WTC11 (cell line): ENCODE data around the gene ZFR2. TPM values are rescaled to one million over a fixed set of nuclear protein-coding genes. Genes with fewer than 3 reads are reported as not detected.

Experiments
- ATAC-seq: fragments of 200-7000 bp; cut with Tn5 transposase; 2 replicates; pipeline ENCODE4 v1.10.0; 2021; ENCODE audit warnings: mild to moderate bottlenecking, moderate library complexity
- CTCF ChIA-PET: fragments of 300-600 bp; sonication (Branson Sonifier 250); formaldehyde crosslinking; loops from one replicate; lab custom pipeline; 2021; ENCODE audit warnings: antibody characterized with exemption; lab: Charles Lee
- POLR2A ChIA-PET: fragments of 350-600 bp; sonication (Branson Sonifier 250); formaldehyde crosslinking; loops from one replicate; lab custom pipeline; 2021; ENCODE audit warnings: antibody characterized with exemption; lab: Charles Lee
- DNase-seq: peaks from one replicate; pipeline ENCODE4 v3.0.0; 2021; ENCODE audit warnings: low spot score
- H3K27ac Mint-ChIP-seq: 2 replicates; pipeline ENCODE4 v1.8.0; 2021; ENCODE audit warnings: mixed read lengths
- H3K27me3 Mint-ChIP-seq: 2 replicates; pipeline ENCODE4 v1.8.0; 2021; ENCODE audit warnings: low read depth, mild to moderate bottlenecking, moderate library complexity, mixed read lengths
- H3K36me3 Mint-ChIP-seq: 2 replicates; pipeline ENCODE4 v1.8.0; 2021; ENCODE audit warnings: mixed read lengths
- H3K4me1 Mint-ChIP-seq: 2 replicates; pipeline ENCODE4 v1.8.0; 2022; ENCODE audit warnings: mixed read lengths
- H3K4me3 Mint-ChIP-seq: 2 replicates; pipeline ENCODE4 v1.8.0; 2021; ENCODE audit warnings: mild to moderate bottlenecking, moderate library complexity, mixed read lengths
- H3K9me3 Mint-ChIP-seq: 2 replicates; pipeline ENCODE4 v1.8.0; 2021; ENCODE audit warnings: mixed read lengths
- CBFB ChIP-seq: sonication (generic); formaldehyde crosslinking; IDR thresholded peaks from 2 replicates; pipeline ENCODE4 v1.8.1; 2022; ENCODE audit warnings: mild to moderate bottlenecking, low read depth, missing genetic modification reagents
- CREM ChIP-seq: sonication (generic); formaldehyde crosslinking; IDR thresholded peaks from 2 replicates; pipeline ENCODE4 v1.8.1; 2022; ENCODE audit warnings: mild to moderate bottlenecking, missing genetic modification reagents, moderate library complexity
- CTCF ChIP-seq: fragments of 200-600 bp; IDR thresholded peaks from 2 replicates; pipeline ENCODE4 v1.8.0; 2022; ENCODE audit warnings: antibody characterized with exemption
- E2F1 ChIP-seq: sonication (generic); formaldehyde crosslinking; IDR thresholded peaks from 2 replicates; pipeline ENCODE4 v1.8.0; 2022; ENCODE audit warnings: mild to moderate bottlenecking, missing genetic modification reagents
- ETV6 ChIP-seq: sonication (generic); formaldehyde crosslinking; IDR thresholded peaks from 2 replicates; pipeline ENCODE4 v1.8.1; 2022; ENCODE audit warnings: mild to moderate bottlenecking, missing genetic modification reagents
- MAX ChIP-seq: sonication (generic); formaldehyde crosslinking; IDR thresholded peaks from 2 replicates; pipeline ENCODE4 v1.8.0; 2022; ENCODE audit warnings: mild to moderate bottlenecking, missing genetic modification reagents
- NR2C2 ChIP-seq: sonication (generic); formaldehyde crosslinking; IDR thresholded peaks from 2 replicates; pipeline ENCODE4 v1.8.0; 2022; ENCODE audit warnings: mild to moderate bottlenecking, missing genetic modification reagents
- SMAD3 ChIP-seq: sonication (generic); formaldehyde crosslinking; IDR thresholded peaks from 2 replicates; pipeline ENCODE4 v1.8.0; 2022; ENCODE audit warnings: missing genetic modification reagents, mild to moderate bottlenecking, borderline replicate concordance
- TCF7 ChIP-seq: sonication (generic); formaldehyde crosslinking; IDR thresholded peaks from 2 replicates; pipeline ENCODE4 v1.8.0; 2022; ENCODE audit warnings: mild to moderate bottlenecking, low read depth, missing genetic modification reagents, moderate library complexity
- USF1 ChIP-seq: sonication (generic); formaldehyde crosslinking; IDR thresholded peaks from 2 replicates; pipeline ENCODE4 v1.8.0; 2022; ENCODE audit warnings: mild to moderate bottlenecking, missing genetic modification reagents
- ZNF317 ChIP-seq: sonication (generic); formaldehyde crosslinking; IDR thresholded peaks from 2 replicates; pipeline ENCODE4 v1.8.1; 2023; ENCODE audit warnings: low read depth, mild to moderate bottlenecking, moderate library complexity, missing genetic modification reagents, borderline replicate concordance
- ZNF532 ChIP-seq: fragments of 250-450 bp; sonication (Bioruptor Pico); IDR thresholded peaks from 2 replicates; pipeline ENCODE4 v1.9.0; 2021; ENCODE audit warnings: mild to moderate bottlenecking, borderline replicate concordance
- total RNA-seq: library from RNA; stranded (reverse); gene quantifications from 3 replicates; pipeline ENCODE4 v1.2.3, GENCODE V29; 2021
- TF ChIP-seq, protein P1 (sequence below): sonication (generic); formaldehyde crosslinking; IDR thresholded peaks from 2 replicates; pipeline ENCODE4 v1.8.1; 2022; ENCODE audit warnings: mild to moderate bottlenecking, missing genetic modification reagents, moderate library complexity, borderline replicate concordance
- TF ChIP-seq, protein P2 (sequence below): fragments of 250-450 bp; sonication (Bioruptor Pico); conservative IDR thresholded peaks from 2 replicates; pipeline ENCODE4 v1.9.0; 2021; ENCODE audit warnings: mild to moderate bottlenecking
- TF ChIP-seq, protein P3 (sequence below): sonication (generic); formaldehyde crosslinking; IDR thresholded peaks from 2 replicates; pipeline ENCODE4 v1.8.1; 2023; ENCODE audit warnings: mild to moderate bottlenecking, missing genetic modification reagents, moderate library complexity
- TF ChIP-seq, protein P4 (sequence below): sonication (generic); formaldehyde crosslinking; IDR thresholded peaks from 2 replicates; pipeline ENCODE4 v1.8.1; 2023; ENCODE audit warnings: mild to moderate bottlenecking, moderate library complexity, missing genetic modification reagents

Gene ZFR2
- total RNA-seq, 1 experiment from 2014 or later, result 17.5 TPM

- TF ChIP-seq, protein P1, sequence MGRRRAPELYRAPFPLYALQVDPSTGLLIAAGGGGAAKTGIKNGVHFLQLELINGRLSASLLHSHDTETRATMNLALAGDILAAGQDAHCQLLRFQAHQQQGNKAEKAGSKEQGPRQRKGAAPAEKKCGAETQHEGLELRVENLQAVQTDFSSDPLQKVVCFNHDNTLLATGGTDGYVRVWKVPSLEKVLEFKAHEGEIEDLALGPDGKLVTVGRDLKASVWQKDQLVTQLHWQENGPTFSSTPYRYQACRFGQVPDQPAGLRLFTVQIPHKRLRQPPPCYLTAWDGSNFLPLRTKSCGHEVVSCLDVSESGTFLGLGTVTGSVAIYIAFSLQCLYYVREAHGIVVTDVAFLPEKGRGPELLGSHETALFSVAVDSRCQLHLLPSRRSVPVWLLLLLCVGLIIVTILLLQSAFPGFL (CRISPR knock-in tag), result no peak
- TF ChIP-seq, protein P2, sequence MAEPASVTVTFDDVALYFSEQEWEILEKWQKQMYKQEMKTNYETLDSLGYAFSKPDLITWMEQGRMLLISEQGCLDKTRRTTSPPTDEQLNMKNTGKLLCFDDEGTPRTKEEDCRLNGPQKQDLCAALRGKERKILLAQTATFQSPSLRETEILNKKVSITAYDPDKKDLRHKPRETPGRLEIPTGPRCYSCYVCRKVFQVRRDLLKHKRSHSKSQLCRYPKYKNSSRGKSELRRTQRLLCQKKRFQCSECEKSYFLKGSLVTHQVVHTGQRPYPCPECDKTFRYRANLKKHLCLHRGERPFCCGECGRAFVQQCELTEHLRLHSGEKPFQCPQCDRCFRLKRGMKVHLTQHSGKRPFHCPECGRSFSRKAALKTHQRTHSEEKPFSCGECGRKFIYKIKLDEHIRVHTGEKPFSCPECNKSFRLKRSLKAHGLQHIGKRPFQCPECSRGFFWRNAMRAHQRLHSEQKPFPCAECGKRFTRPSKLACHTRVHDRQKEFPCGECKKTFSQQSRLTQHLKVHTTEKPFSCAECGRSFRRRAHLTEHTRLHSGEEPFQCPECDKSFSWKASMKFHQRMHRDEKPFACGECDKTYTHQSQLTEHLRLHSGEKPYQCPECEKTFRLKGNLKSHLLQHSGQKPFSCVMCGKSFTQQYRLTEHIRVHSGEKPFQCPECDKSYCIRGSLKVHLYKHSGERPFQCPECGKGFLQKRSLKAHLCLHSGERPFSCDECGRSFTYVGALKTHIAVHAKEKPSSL, result no peak
- TF ChIP-seq CBFB (CRISPR knock-in tag) (no peak), SMAD3 (CRISPR knock-in tag) (no peak)
- TF ChIP-seq, all 79 proteins: peak for 0
Measured at GRCh38 chr19:3784607-3785450, 84.0 kb downstream of the ZFR2 start (continued).

GRCh38 chr19:3783660-3784584, 84.9 kb downstream of the ZFR2 start:
- Mint-ChIP-seq H3K9me3 (peaks cover 18% of the 10 kb centered on the region), H3K27ac (no peak overlapping the region), H3K4me3 (peak overlapping the region; percentile 75), H3K4me1 (peaks cover 7% of the 10 kb centered on the region), H3K36me3 (peaks cover 21% of the 10 kb centered on the region), H3K27me3 (peaks cover 17% of the 10 kb centered on the region)
- CTCF ChIA-PET, result interaction anchor here (0.7 to 2.7 kb wide), 18 partner anchors 9 to 204 kb away, joined by 3 to 17 read pairs (median 6); partner anchors contain the start of genes APBA3, DAPK3, MRPL54 and RAX2
- DNase-seq, result peak; percentile 75
- POLR2A ChIA-PET, result no interaction called here
- peak; percentile 80 for ATAC-seq
- TF ChIP-seq ETV6 (CRISPR knock-in tag) (0 out of 2 replicates have a peak, but pooled peaks have one; percentile 25), SMAD3 (CRISPR knock-in tag) (no peak), ZNF317 (CRISPR knock-in tag) (no peak), ZNF532 (CRISPR knock-in tag) (no peak), E2F1 (CRISPR knock-in tag) (0 out of 2 replicates have a peak, but pooled peaks have one; percentile 29), CREM (CRISPR knock-in tag) (no peak), CTCF (peak; percentile 66), NR2C2 (CRISPR knock-in tag) (no peak), TCF7 (CRISPR knock-in tag) (no peak), MAX (CRISPR knock-in tag) (peak; percentile 91), USF1 (CRISPR knock-in tag) (peak; percentile 73; the same call in 1 of the 2 replicates)
- TF ChIP-seq, protein P3, sequence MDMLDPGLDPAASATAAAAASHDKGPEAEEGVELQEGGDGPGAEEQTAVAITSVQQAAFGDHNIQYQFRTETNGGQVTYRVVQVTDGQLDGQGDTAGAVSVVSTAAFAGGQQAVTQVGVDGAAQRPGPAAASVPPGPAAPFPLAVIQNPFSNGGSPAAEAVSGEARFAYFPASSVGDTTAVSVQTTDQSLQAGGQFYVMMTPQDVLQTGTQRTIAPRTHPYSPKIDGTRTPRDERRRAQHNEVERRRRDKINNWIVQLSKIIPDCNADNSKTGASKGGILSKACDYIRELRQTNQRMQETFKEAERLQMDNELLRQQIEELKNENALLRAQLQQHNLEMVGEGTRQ (CRISPR knock-in tag), result peak; percentile 76
- TF ChIP-seq, protein P4, sequence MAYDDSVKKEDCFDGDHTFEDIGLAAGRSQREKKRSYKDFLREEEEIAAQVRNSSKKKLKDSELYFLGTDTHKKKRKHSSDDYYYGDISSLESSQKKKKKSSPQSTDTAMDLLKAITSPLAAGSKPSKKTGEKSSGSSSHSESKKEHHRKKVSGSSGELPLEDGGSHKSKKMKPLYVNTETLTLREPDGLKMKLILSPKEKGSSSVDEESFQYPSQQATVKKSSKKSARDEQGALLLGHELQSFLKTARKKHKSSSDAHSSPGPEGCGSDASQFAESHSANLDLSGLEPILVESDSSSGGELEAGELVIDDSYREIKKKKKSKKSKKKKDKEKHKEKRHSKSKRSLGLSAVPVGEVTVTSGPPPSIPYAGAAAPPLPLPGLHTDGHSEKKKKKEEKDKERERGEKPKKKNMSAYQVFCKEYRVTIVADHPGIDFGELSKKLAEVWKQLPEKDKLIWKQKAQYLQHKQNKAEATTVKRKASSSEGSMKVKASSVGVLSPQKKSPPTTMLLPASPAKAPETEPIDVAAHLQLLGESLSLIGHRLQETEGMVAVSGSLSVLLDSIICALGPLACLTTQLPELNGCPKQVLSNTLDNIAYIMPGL (CRISPR knock-in tag), result 0 out of 2 replicates have a peak, but pooled peaks have one; percentile 30
